Astrocyte (in vitro differentiated cells and primary cell): Measurements from ENCODE around the gene WDR47.

Experiments used
- EZH2 ChIP-seq: IDR thresholded peaks from 2 replicates; pipeline ENCODE4 v1.6.1; 2012; ENCODE audit warnings: mild to moderate bottlenecking, low read length, inconsistent platforms; ENCODE audit not compliant: insufficient read depth
- TF ChIP-seq, protein P1 (sequence below): IDR thresholded peaks from 2 replicates; pipeline ENCODE4 v1.5.1; 2011; ENCODE audit warnings: low read depth, mild to moderate bottlenecking, inconsistent platforms, low read length, moderate library complexity; ENCODE audit not compliant: insufficient read depth

DNA sequence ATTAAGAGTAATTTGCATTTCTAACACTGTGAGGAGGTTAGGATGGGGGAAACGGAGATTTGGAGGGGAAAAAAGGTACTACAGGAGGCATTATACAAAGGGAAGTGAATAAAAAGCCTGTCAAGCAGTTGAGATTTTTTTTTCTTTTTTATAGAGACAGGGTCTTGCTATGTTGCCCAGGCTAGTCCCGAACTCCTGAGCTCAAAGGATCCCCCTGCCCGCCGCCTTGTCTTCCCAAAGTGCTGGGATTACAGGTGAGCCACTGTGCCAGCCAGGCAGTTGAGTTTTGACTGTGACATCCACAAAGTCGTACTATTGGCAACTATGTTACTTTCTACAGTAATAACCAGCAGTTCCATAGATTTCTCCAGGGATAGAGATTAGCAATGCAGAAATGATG lies 81.2 kb downstream of the WDR47 start:
- TF ChIP-seq, protein P1, sequence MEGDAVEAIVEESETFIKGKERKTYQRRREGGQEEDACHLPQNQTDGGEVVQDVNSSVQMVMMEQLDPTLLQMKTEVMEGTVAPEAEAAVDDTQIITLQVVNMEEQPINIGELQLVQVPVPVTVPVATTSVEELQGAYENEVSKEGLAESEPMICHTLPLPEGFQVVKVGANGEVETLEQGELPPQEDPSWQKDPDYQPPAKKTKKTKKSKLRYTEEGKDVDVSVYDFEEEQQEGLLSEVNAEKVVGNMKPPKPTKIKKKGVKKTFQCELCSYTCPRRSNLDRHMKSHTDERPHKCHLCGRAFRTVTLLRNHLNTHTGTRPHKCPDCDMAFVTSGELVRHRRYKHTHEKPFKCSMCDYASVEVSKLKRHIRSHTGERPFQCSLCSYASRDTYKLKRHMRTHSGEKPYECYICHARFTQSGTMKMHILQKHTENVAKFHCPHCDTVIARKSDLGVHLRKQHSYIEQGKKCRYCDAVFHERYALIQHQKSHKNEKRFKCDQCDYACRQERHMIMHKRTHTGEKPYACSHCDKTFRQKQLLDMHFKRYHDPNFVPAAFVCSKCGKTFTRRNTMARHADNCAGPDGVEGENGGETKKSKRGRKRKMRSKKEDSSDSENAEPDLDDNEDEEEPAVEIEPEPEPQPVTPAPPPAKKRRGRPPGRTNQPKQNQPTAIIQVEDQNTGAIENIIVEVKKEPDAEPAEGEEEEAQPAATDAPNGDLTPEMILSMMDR: no peak
- no peak for TF ChIP-seq EZH2
